Activated CD4-positive, alpha-beta T cell treated with anti-CD3 and anti-CD28 coated beads for 36 hours (primary cell): Measurements from ENCODE around the gene RDH12. TPM values are rescaled to one million over a fixed set of nuclear protein-coding genes. Genes with fewer than 3 reads are reported as not detected.

ENCODE experiments used
- ATAC-seq: fragments of 200-7000 bp; cut with Tn5 transposase; one replicate; pipeline ENCODE4 v1.10.0; 2021; ENCODE audit warnings: mild to moderate bottlenecking, moderate library complexity
- CTCF ChIA-PET: fragments of 350-600 bp; sonication (Branson Sonifier 250); formaldehyde crosslinking; loops from one replicate; lab custom pipeline; 2021; ENCODE audit warnings: antibody characterized with exemption; lab: Charles Lee
- POLR2A ChIA-PET: fragments of 350-600 bp; sonication (Branson Sonifier 250); formaldehyde crosslinking; loops from one replicate; lab custom pipeline; 2021; ENCODE audit warnings: antibody characterized with exemption, inconsistent platforms; lab: Charles Lee
- DNase-seq: peaks from one replicate; pipeline ENCODE4 v3.0.0-alpha.2; 2020
- H3K27ac Mint-ChIP-seq: one replicate; pipeline ENCODE4 v1.8.0; 2021; ENCODE audit warnings: mixed read lengths
- H3K27me3 Mint-ChIP-seq: one replicate; pipeline ENCODE4 v1.8.0; 2021; ENCODE audit warnings: mixed read lengths
- H3K36me3 Mint-ChIP-seq: one replicate; pipeline ENCODE4 v1.8.0; 2021; ENCODE audit warnings: low read depth, mixed read lengths
- H3K4me1 Mint-ChIP-seq: one replicate; pipeline ENCODE4 v1.8.0; 2021; ENCODE audit warnings: mixed read lengths
- H3K4me3 Mint-ChIP-seq: one replicate; pipeline ENCODE4 v1.8.0; 2021; ENCODE audit warnings: mild to moderate bottlenecking, moderate library complexity, mixed read lengths
- H3K9me3 Mint-ChIP-seq: one replicate; pipeline ENCODE4 v1.8.0; 2021; ENCODE audit warnings: low read depth, mixed read lengths
- intact Hi-C, 2 experiments: fragments of 100-400 bp; cut with DNase I in 1 of 2; cut with micrococcal nuclease in 1 of 2; formaldehyde crosslinking; loops; one replicate each; pipeline versions ENCODE4 v1.14.2 to v1.15.1; 2022 to 2024; cut with DNase I, micrococcal nuclease
- total RNA-seq, 2 experiments: library from RNA; stranded (reverse); gene quantifications; one replicate each; pipeline ENCODE4 v1.2.3, GENCODE V29; 2021

RDH12 gene
- total RNA-seq, 2 experiments from 2014 or later, result not detected

GRCh38 chr14:67719866-67720265 lies 18.2 kb downstream of the RDH12 start:
- Mint-ChIP-seq H3K9me3 (no peaks in the 10 kb centered on the region), H3K4me3 (no peak overlapping the region), H3K27me3 (peaks cover 34% of the 10 kb centered on the region), H3K4me1 (peaks cover 7% of the 10 kb centered on the region), H3K27ac (no peak overlapping the region), H3K36me3 (no peaks in the 10 kb centered on the region)
- DNase-seq (no peak), ATAC-seq (no peak)
- intact Hi-C loops, result no loop called here
- ChIA-PET CTCF (interaction anchor here (1.1 to 2.8 kb wide), 3 partner anchors 8 to 75 kb away, joined by 4 to 9 read pairs (median 7); no protein-coding TSS in a partner anchor), POLR2A (interaction anchor here (0.6 kb wide), 1 partner anchor 10 kb away, joined by 5 read pairs; no protein-coding TSS in a partner anchor)

- H3K36me3 Mint-ChIP-seq, result no peaks in the 10 kb centered on the region
- intact Hi-C loops, result no loop called here
- ATAC-seq (no peak), DNase-seq (no peak)
- H3K27ac Mint-ChIP-seq, result no peak overlapping the region
- H3K4me1 Mint-ChIP-seq, result peaks cover 7% of the 10 kb centered on the region
- peaks cover 35% of the 10 kb centered on the region for H3K27me3 Mint-ChIP-seq
- ChIA-PET POLR2A (no interaction called here), CTCF (interaction anchor here (1.2 to 2.8 kb wide), 5 partner anchors 12 to 151 kb away, joined by 4 to 10 read pairs (median 5); no protein-coding TSS in a partner anchor)
- H3K9me3 Mint-ChIP-seq, result no peaks in the 10 kb centered on the region
- no peak overlapping the region for H3K4me3 Mint-ChIP-seq
Measured at GRCh38 chr14:67721875-67722274, 20.2 kb downstream of the RDH12 start.

- intact Hi-C loops, result no loop called here
- Mint-ChIP-seq H3K4me3 (no peak overlapping the region), H3K36me3 (no peaks in the 10 kb centered on the region), H3K27ac (no peak overlapping the region), H3K27me3 (peaks cover 35% of the 10 kb centered on the region), H3K4me1 (peaks cover 7% of the 10 kb centered on the region), H3K9me3 (no peaks in the 10 kb centered on the region)
- peak; percentile 10 for DNase-seq
- ChIA-PET CTCF (interaction anchor here (0.8 to 1.9 kb wide), 5 partner anchors 12 to 186 kb away, joined by 3 to 10 read pairs (median 5); no protein-coding TSS in a partner anchor), POLR2A (no interaction called here)
- peak; percentile 39 for ATAC-seq
Measured at GRCh38 chr14:67722293-67722692, 20.6 kb downstream of the RDH12 start.

- H3K27me3 Mint-ChIP-seq, result peaks cover 35% of the 10 kb centered on the region
- H3K27ac Mint-ChIP-seq, result no peak overlapping the region
- peaks cover 7% of the 10 kb centered on the region for H3K4me1 Mint-ChIP-seq
- no peak overlapping the region for H3K4me3 Mint-ChIP-seq
- DNase-seq (no peak), ATAC-seq (no peak)
- POLR2A ChIA-PET, result no interaction called here
- intact Hi-C loops, result no loop called here
- no peaks in the 10 kb centered on the region for H3K36me3 Mint-ChIP-seq
- CTCF ChIA-PET, result interaction anchor here (1.5 kb wide), 1 partner anchor 9 kb away, joined by 4 read pairs; no protein-coding TSS in a partner anchor
- H3K9me3 Mint-ChIP-seq, result no peaks in the 10 kb centered on the region
Measured at GRCh38 chr14:67725171-67725570, 23.5 kb downstream of the RDH12 start.

GRCh38 chr14:67727361-67727760 lies 25.7 kb downstream of the RDH12 start:
- no peak for ATAC-seq

GRCh38 chr14:67728258-67728657 lies 26.6 kb downstream of the RDH12 start:
- Mint-ChIP-seq H3K4me1 (no peaks in the 10 kb centered on the region), H3K9me3 (no peaks in the 10 kb centered on the region), H3K4me3 (no peak overlapping the region), H3K27ac (no peak overlapping the region), H3K36me3 (no peaks in the 10 kb centered on the region), H3K27me3 (peaks cover 12% of the 10 kb centered on the region)
- DNase-seq (no peak), ATAC-seq (no peak)
- ChIA-PET CTCF (interaction anchor here (2.3 kb wide), 1 partner anchor 10 kb away, joined by 7 read pairs; no protein-coding TSS in a partner anchor), POLR2A (no interaction called here)
- intact Hi-C loops, result no loop called here

More at GRCh38 chr14:67727361-67727760, 25.7 kb downstream of the RDH12 start:
- ChIA-PET POLR2A (interaction anchor here (0.6 kb wide), 1 partner anchor 12 kb away, joined by 5 read pairs; no protein-coding TSS in a partner anchor), CTCF (interaction anchor here (0.6 to 2.3 kb wide), 2 partner anchors 9 to 40 kb away, joined by 4 to 7 read pairs; no protein-coding TSS in a partner anchor)
- H3K36me3 Mint-ChIP-seq, result no peaks in the 10 kb centered on the region
- peaks cover 3% of the 10 kb centered on the region for H3K4me1 Mint-ChIP-seq
- intact Hi-C loops, result no loop called here
- DNase-seq, result no peak
- no peaks in the 10 kb centered on the region for H3K9me3 Mint-ChIP-seq
- no peak overlapping the region for H3K27ac Mint-ChIP-seq
- H3K4me3 Mint-ChIP-seq, result no peak overlapping the region
- H3K27me3 Mint-ChIP-seq, result peaks cover 20% of the 10 kb centered on the region

GRCh38 chr14:67729072-67729885 lies 27.6 kb downstream of the RDH12 start:
- CTCF ChIA-PET, result interaction anchor here (1.8 to 2.3 kb wide), 2 partner anchors 11 to 25 kb away, joined by 4 to 7 read pairs; no protein-coding TSS in a partner anchor

GRCh38 chr14:67733616-67734015 lies 31.9 kb downstream of the RDH12 start:
- Mint-ChIP-seq H3K9me3 (no peaks in the 10 kb centered on the region), H3K36me3 (no peaks in the 10 kb centered on the region), H3K4me3 (no peak overlapping the region), H3K4me1 (no peaks in the 10 kb centered on the region), H3K27ac (no peak overlapping the region), H3K27me3 (no peaks in the 10 kb centered on the region)
- DNase-seq (no peak), ATAC-seq (no peak)
- intact Hi-C loops, result no loop called here
- ChIA-PET CTCF (interaction anchor here (0.6 kb wide), 1 partner anchor 29 kb away, joined by 3 read pairs; no protein-coding TSS in a partner anchor), POLR2A (no interaction called here)

More at GRCh38 chr14:67729072-67729885, 27.6 kb downstream of the RDH12 start:
- DNase-seq (no peak), ATAC-seq (no peak)
- Mint-ChIP-seq H3K36me3 (no peaks in the 10 kb centered on the region), H3K27ac (no peak overlapping the region), H3K4me1 (no peaks in the 10 kb centered on the region), H3K9me3 (no peaks in the 10 kb centered on the region), H3K4me3 (no peak overlapping the region), H3K27me3 (peaks cover 5% of the 10 kb centered on the region)
- POLR2A ChIA-PET, result no interaction called here
- intact Hi-C loops, result no loop called here

GRCh38 chr14:67734675-67735074 lies 33.0 kb downstream of the RDH12 start:
- no peak overlapping the region for H3K4me3 Mint-ChIP-seq
- DNase-seq (no peak), ATAC-seq (no peak)
- no peaks in the 10 kb centered on the region for H3K27me3 Mint-ChIP-seq
- no peaks in the 10 kb centered on the region for H3K4me1 Mint-ChIP-seq
- intact Hi-C loops, result no loop called here
- ChIA-PET POLR2A (no interaction called here), CTCF (interaction anchor here (1.2 kb wide), 1 partner anchor 30 kb away, joined by 5 read pairs; no protein-coding TSS in a partner anchor)
- no peaks in the 10 kb centered on the region for H3K36me3 Mint-ChIP-seq
- H3K9me3 Mint-ChIP-seq, result no peaks in the 10 kb centered on the region
- H3K27ac Mint-ChIP-seq, result no peak overlapping the region

GRCh38 chr14:67735336-67736147 lies 33.9 kb downstream of the RDH12 start:
- Mint-ChIP-seq H3K4me3 (no peak overlapping the region), H3K27me3 (no peaks in the 10 kb centered on the region), H3K4me1 (no peaks in the 10 kb centered on the region), H3K36me3 (no peaks in the 10 kb centered on the region), H3K27ac (no peak overlapping the region), H3K9me3 (no peaks in the 10 kb centered on the region)
- intact Hi-C loops, result no loop called here
- ChIA-PET CTCF (interaction anchor here (1.2 kb wide), 1 partner anchor 31 kb away, joined by 5 read pairs; no protein-coding TSS in a partner anchor), POLR2A (no interaction called here)
- no peak for ATAC-seq
- no peak for DNase-seq

- Mint-ChIP-seq H3K9me3 (no peaks in the 10 kb centered on the region), H3K36me3 (no peaks in the 10 kb centered on the region), H3K27me3 (no peaks in the 10 kb centered on the region), H3K27ac (no peak overlapping the region), H3K4me1 (no peaks in the 10 kb centered on the region), H3K4me3 (no peak overlapping the region)
- intact Hi-C loops, result no loop called here
- POLR2A ChIA-PET, result no interaction called here
- DNase-seq, result no peak
- CTCF ChIA-PET, result interaction anchor here (0.7 kb wide), 1 partner anchor 249 kb away, joined by 3 read pairs; no protein-coding TSS in a partner anchor
- no peak for ATAC-seq
Measured at GRCh38 chr14:67736771-67737170, 35.1 kb downstream of the RDH12 start.
